ENCODE results near the gene ACOX2. TPM values are rescaled to one million over a fixed set of nuclear protein-coding genes. Genes with fewer than 3 reads are reported as not detected.
A peak's percentile ranks its signal among the peaks of the same experiment; 100 is the strongest.

Gene ACOX2
- total and polyA plus RNA-seq, 2 of the 8 experiments (the other 6 are each of a cell fraction or from before 2014, with no cell fraction given), result 3.2 to 9.2 TPM

GRCh38 chr3:58522759-58523425 is 14.1 kb downstream of the ACOX2 start:
- peak; percentile 85 for FAIRE-seq
- no peak overlapping the region for H3K4me2 ChIP-seq (ENCODE audit: insufficient read depth in 1 of 2, low read depth in 2 of 2, low read length in 2 of 2)
- no peak overlapping the region for H2BK5ac ChIP-seq (ENCODE audit: low read depth, low read length)

More at GRCh38 chr3:58522759-58523425, 14.1 kb downstream of the ACOX2 start:
- Histone ChIP-seq H2AFZ (ENCODE audit: low read length) (no peak overlapping the region), H3K23me2 (ENCODE audit: low read depth, low read length) (no peaks in the 10 kb centered on the region), H3K4ac (replicated peaks; ENCODE audit: insufficient read length, low read depth, low read length) (no peak overlapping the region), H4K5ac (ENCODE audit: insufficient read length, low read depth, low read length) (no peak overlapping the region), H3K4me1 (replicated peaks in 1 of 4; ENCODE audit: control insufficient read depth in 3 of 4, insufficient read depth in 4 of 4, low read length in 3 of 4) (peaks cover 5 to 16% (median 9%) of the 10 kb centered on the region in 4 experiments; a peak in 6 of 7 replicates), H3K4me3 (ENCODE audit: extremely low read depth in 1 of 4, insufficient read depth in 2 of 4, low read depth in 3 of 4, low read length in 4 of 4) (no peak overlapping the region), H3K27ac (ENCODE audit: low read depth, low read length) (no peak overlapping the region; the same call in 1 of the 2 replicates), H3K36me3 (ENCODE audit: control insufficient read depth in 2 of 4, insufficient read depth in 4 of 4, low read length in 3 of 4) (no peaks in the 10 kb centered on the region), H4K91ac (replicated peaks; ENCODE audit: insufficient read length, low read length) (no peak overlapping the region), H2BK20ac (ENCODE audit: low read length) (no peak overlapping the region), H4K20me1 (replicated peaks in 1 of 2; ENCODE audit: control insufficient read depth in 1 of 2, insufficient read depth in 2 of 2, low read length in 2 of 2) (no peaks in the 10 kb centered on the region), H3K9me3 (ENCODE audit: insufficient read depth in 2 of 2, low read depth in 1 of 2, low read length in 1 of 2) (no peaks in the 10 kb centered on the region), H3K9ac (replicated peaks in 1 of 4; ENCODE audit: extremely low read depth in 1 of 4, low read depth in 3 of 4, low read length in 3 of 4) (no peak overlapping the region), H4K8ac (ENCODE audit: extremely low read depth, insufficient read depth, low read length) (no peak overlapping the region), H2BK12ac (ENCODE audit: low read depth, low read length) (no peak overlapping the region), H3K27me3 (replicated peaks in 1 of 4; ENCODE audit: control insufficient read depth in 3 of 4, extremely low read depth in 1 of 4, insufficient read depth in 3 of 4, low read length in 3 of 4) (no peaks in the 10 kb centered on the region; a peak in 1 of 7 replicates), H2BK120ac (replicated peaks; ENCODE audit: low read depth, low read length) (no peak overlapping the region), H3K56ac (replicated peaks; ENCODE audit: insufficient read length, low read depth, low read length) (no peak overlapping the region), H3K23ac (ENCODE audit: insufficient read length) (no peak overlapping the region), H3K79me2 (ENCODE audit: control insufficient read depth in 1 of 2, insufficient read depth in 2 of 2, low read length in 2 of 2) (no peaks in the 10 kb centered on the region), H2AK5ac (ENCODE audit: low read depth, low read length) (no peak overlapping the region), H3K79me1 (ENCODE audit: low read depth, low read length) (no peaks in the 10 kb centered on the region), H3K18ac (ENCODE audit: extremely low read depth, low read length) (no peak overlapping the region), H2BK15ac (ENCODE audit: low read length) (no peak overlapping the region), H3K14ac (ENCODE audit: insufficient read length) (no peak overlapping the region)
- peak in 1 of 2 experiments; percentile 42 for DNase-seq (ENCODE audit: low read depth in 1 of 2, low spot score in 2 of 2)
- ChIA-PET POLR2A (ENCODE audit: partially characterized antibody) (interaction anchor here (1.3 kb wide), 1 partner anchor 96 kb away, joined by 3 read pairs; no protein-coding TSS in a partner anchor), CTCF (ENCODE audit: partially characterized antibody) (interaction anchor here (0.7 to 1.7 kb wide), 8 partner anchors 8 to 335 kb away, joined by 3 to 6 read pairs (median 3); partner anchors contain the start of genes HTD2 and RPP14)
- TF ChIP-seq SAP30 (IDR thresholded peaks at IDR 0.05; ENCODE audit: insufficient read depth, insufficient replicate concordance, low read length) (no peak), KDM1A (IDR thresholded peaks at IDR 0.05; ENCODE audit: borderline replicate concordance, low read length) (peak; percentile 43; the same call in 1 of the 2 replicates)
- WGBS, 2 experiments (ENCODE audit: extremely low coverage in 1 of 2, insufficient coverage in 1 of 2, insufficient read length in 1 of 2, insufficient replicate concordance in 2 of 2, low coverage in 1 of 2, low lambda C conversion rate in 2 of 2, missing lambda C conversion rate in 1 of 2), result 73% methylated on average over 5 of the region's 5 CpGs; no CpG with 5 or more reads in 1 of the 2 experiments

Data from H1 (cell line).